HepG2 (cell line): ENCODE data around the gene USP7. TPM values are rescaled to one million over a fixed set of nuclear protein-coding genes. Genes with fewer than 3 reads are reported as not detected.

Experiments used
- ATRX ChIP-seq: sonication (generic); formaldehyde crosslinking; IDR thresholded peaks from 2 replicates; pipeline ENCODE4 v1.4.0; 2020; ENCODE audit warnings: missing genetic modification reagents, borderline replicate concordance
- FUBP1 ChIP-seq: sonication (generic); formaldehyde crosslinking; IDR thresholded peaks from 2 replicates; pipeline ENCODE4 v1.5.1; 2020; ENCODE audit warnings: missing genetic modification reagents, mild to moderate bottlenecking, borderline replicate concordance
- GABPA ChIP-seq, 2 experiments: IDR thresholded peaks; 2 replicates each; pipeline ENCODE4 v1.6.1; 2011 to 2016; ENCODE audit warnings: low read depth in 2 of 2, low read length in 1 of 2, missing biosample characterization in 1 of 2, missing genetic modification characterization in 1 of 2
- KMT2A ChIP-seq: sonication (generic); formaldehyde crosslinking; IDR thresholded peaks from 2 replicates; pipeline ENCODE4 v1.4.0; 2020; ENCODE audit warnings: missing genetic modification reagents
- MAFG ChIP-seq: sonication (generic); formaldehyde crosslinking; IDR thresholded peaks from 2 replicates; pipeline ENCODE4 v1.5.1; 2020; ENCODE audit warnings: mild to moderate bottlenecking, missing genetic modification reagents
- PRPF4 ChIP-seq: fragments of 200-400 bp; formaldehyde crosslinking; IDR thresholded peaks from 2 replicates; pipeline ENCODE4 v1.6.1; 2016; ENCODE audit warnings: low read length, low read depth; ENCODE audit not compliant: poor library complexity, severe bottlenecking
- SATB2 ChIP-seq: sonication (generic); formaldehyde crosslinking; IDR thresholded peaks from 2 replicates; pipeline ENCODE4 v1.5.0; 2020; ENCODE audit warnings: missing genetic modification reagents
- SMARCE1 ChIP-seq: fragments of 450-650 bp; IDR thresholded peaks from 2 replicates; pipeline ENCODE4 v1.6.1; 2017; ENCODE audit warnings: borderline replicate concordance
- SSRP1 ChIP-seq: IDR thresholded peaks from 2 replicates; pipeline ENCODE4 v1.6.1; 2016; ENCODE audit warnings: control low read depth
- YY1 ChIP-seq: IDR thresholded peaks from 2 replicates; pipeline ENCODE4 v1.6.1; 2011; ENCODE audit warnings: low read length, low read depth, moderate library complexity, mild to moderate bottlenecking; ENCODE audit not compliant: insufficient read depth, insufficient replicate concordance
- ZBTB10 ChIP-seq: sonication (generic); formaldehyde crosslinking; IDR thresholded peaks from 2 replicates; pipeline ENCODE4 v1.4.0; 2020; ENCODE audit warnings: missing genetic modification reagents, borderline replicate concordance
- ZNF124 ChIP-seq: sonication (generic); formaldehyde crosslinking; IDR thresholded peaks from 2 replicates; pipeline ENCODE4 v1.4.0; 2020; ENCODE audit warnings: missing genetic modification reagents
- ZNF205 ChIP-seq: IDR thresholded peaks from 2 replicates; pipeline ENCODE4 v1.6.1; 2018; ENCODE audit warnings: missing biosample characterization, missing genetic modification reagents
- ZNF501 ChIP-seq: sonication (generic); formaldehyde crosslinking; IDR thresholded peaks from 2 replicates; pipeline ENCODE4 v1.5.1; 2020; ENCODE audit warnings: mild to moderate bottlenecking, moderate library complexity, missing genetic modification reagents
- ZNF547 ChIP-seq: sonication (generic); formaldehyde crosslinking; IDR thresholded peaks from 2 replicates; pipeline ENCODE4 v1.5.1; 2020; ENCODE audit warnings: mild to moderate bottlenecking, missing genetic modification reagents
- ZNF598 ChIP-seq: sonication (generic); formaldehyde crosslinking; IDR thresholded peaks from 2 replicates; pipeline ENCODE4 v1.5.1; 2020; ENCODE audit warnings: mild to moderate bottlenecking, missing genetic modification reagents, borderline replicate concordance
- ZNF691 ChIP-seq: sonication (generic); formaldehyde crosslinking; IDR thresholded peaks from 2 replicates; pipeline ENCODE4 v1.4.0; 2020; ENCODE audit warnings: missing genetic modification reagents, low read depth, mild to moderate bottlenecking, borderline replicate concordance
- ZNF710 ChIP-seq: sonication (generic); formaldehyde crosslinking; IDR thresholded peaks from 2 replicates; pipeline ENCODE4 v1.5.0; 2020; ENCODE audit warnings: mild to moderate bottlenecking, missing genetic modification reagents, borderline replicate concordance
- ZSCAN5A ChIP-seq: sonication (generic); formaldehyde crosslinking; IDR thresholded peaks from 2 replicates; pipeline ENCODE4 v1.8.0; 2022; ENCODE audit warnings: mild to moderate bottlenecking, missing genetic modification reagents, borderline replicate concordance
- polyA plus RNA-seq, 8 experiments: library from polyadenylated mRNA; depleted of rRNA in 3 of 8; stranded (reverse) in 7 of 8; unstranded in 1 of 8; fragments of >200 nt; fragmentation: Illumina TruSeq in 4 of 8; extraction: Trizol in 4 of 8; gene quantifications; 2 replicates each; pipeline versions ENCODE4 v1.2.1 to v1.2.3, GENCODE V29; 2011 to 2016; ENCODE audit warnings: low read depth in 4 of 8, missing spikeins in 1 of 8, mixed read lengths in 1 of 8; ENCODE audit not compliant: insufficient read depth in 1 of 8
- total RNA-seq, 5 experiments: library from RNA; depleted of rRNA; stranded (reverse); fragments of >200 nt; fragmentation: Illumina TruSeq; extraction: Trizol; gene quantifications; 2 replicates each; pipeline ENCODE4 v1.2.3, GENCODE V29; 2016; ENCODE audit warnings: low read depth in 1 of 5

Gene USP7
- total and polyA plus RNA-seq, 2 of the 13 experiments (the other 11 are each of a cell fraction or from before 2014, with no cell fraction given): 52.5 to 173 TPM

GRCh38 chr16:8989099-8989878 is 25.6 kb upstream of the USP7 start (continued):
- TF ChIP-seq ZSCAN5A (CRISPR knock-in tag) (no peak), MAFG (CRISPR knock-in tag) (no peak), ZNF547 (no peak), ZNF124 (CRISPR knock-in tag) (no peak), ZNF710 (CRISPR knock-in tag) (peak; percentile 62; the same call in 1 of the 2 replicates), SMARCE1 (no peak), SSRP1 (CRISPR knock-in tag) (no peak), KMT2A (CRISPR knock-in tag) (peak; percentile 57; the same call in 1 of the 2 replicates), ZNF691 (CRISPR knock-in tag) (peak; percentile 72; the same call in 1 of the 2 replicates), ZNF598 (CRISPR knock-in tag) (0 out of 2 replicates have a peak, but pooled peaks have one; percentile 57), PRPF4 (no peak), ZNF501 (peak; percentile 48; the same call in 1 of the 2 replicates), ZNF205 (CRISPR knock-in tag) (no peak; the same call in 1 of the 2 replicates), FUBP1 (CRISPR knock-in tag) (no peak), ZBTB10 (CRISPR knock-in tag) (no peak), ATRX (no peak), YY1 (no peak), SATB2 (no peak), GABPA (IDR thresholded peaks at IDR 0.05; ENCODE audit: low read depth, low read length) (no peak), GABPA (CRISPR knock-in tag; IDR thresholded peaks at IDR 0.05; ENCODE audit: low read depth) (0 out of 2 replicates have a peak, but pooled peaks have one; percentile 18)
